Gastroesophageal sphincter (tissue), 4 donors: ENCODE measurements around the gene ANKRD24. TPM values are rescaled to one million over a fixed set of nuclear protein-coding genes. Genes with fewer than 3 reads are reported as not detected.

Experiments
- ATAC-seq: fragments of 150-250 bp; one replicate; pipeline ENCODE4 v1.9.1; 2016; ENCODE audit warnings: mild to moderate bottlenecking, moderate library complexity
- H3K27ac ChIP-seq, 4 donors: fragments of 200-600 bp; sonication (generic) in 3 of 4; 1 replicate in 3 of 4; 2 replicates in 1 of 4; pipeline ENCODE4 v1.5.1; 2016 to 2019
- H3K27me3 ChIP-seq: fragments of 200-600 bp; sonication (generic); one replicate; pipeline ENCODE4 v1.5.1; 2019
- H3K36me3 ChIP-seq, 2 donors: fragments of 200-600 bp; sonication (generic); one replicate each; pipeline ENCODE4 v1.5.1; 2019; ENCODE audit warnings: control low read depth in 1 of 2
- H3K4me1 ChIP-seq, 3 donors: fragments of 200-600 bp; sonication (generic); 1 replicate in 2 of 3; 2 replicates in 1 of 3; pipeline ENCODE4 v1.5.1; 2016 to 2019; ENCODE audit warnings: control low read depth in 2 of 3
- H3K4me3 ChIP-seq, 2 donors: fragments of 200-600 bp; sonication (generic); one replicate each; pipeline ENCODE4 v1.5.1; 2019; ENCODE audit warnings: mild to moderate bottlenecking in 1 of 2, moderate library complexity in 1 of 2
- H3K9me3 ChIP-seq, 3 donors: fragments of 200-600 bp; sonication (generic); one replicate each; pipeline ENCODE4 v1.5.1; 2017 to 2019; ENCODE audit warnings: control low read depth in 2 of 3
- CTCF ChIP-seq, 4 experiments: fragments of 200-600 bp in 2 of 4; fragments of 450-650 bp in 2 of 4; sonication (generic) in 1 of 4; IDR thresholded peaks; one replicate each; pipeline ENCODE4 v1.5.1; 2017 to 2019; ENCODE audit warnings: antibody characterized with exemption in 4 of 4, mild to moderate bottlenecking in 2 of 4, moderate library complexity in 2 of 4
- EP300 ChIP-seq: sonication (generic); formaldehyde crosslinking; IDR thresholded peaks from one replicate; pipeline ENCODE4 v1.6.1; 2017; ENCODE audit warnings: antibody characterized with exemption, mild to moderate bottlenecking
- POLR2A ChIP-seq, 2 donors: fragments of 450-650 bp; IDR thresholded peaks; one replicate each; pipeline ENCODE4 v1.6.1; 2017; ENCODE audit warnings: antibody characterized with exemption in 2 of 2, mild to moderate bottlenecking in 2 of 2, moderate library complexity in 1 of 2
- POLR2AphosphoS5 ChIP-seq: sonication (generic); formaldehyde crosslinking; IDR thresholded peaks from one replicate; pipeline ENCODE4 v1.6.1; 2017; ENCODE audit warnings: antibody characterized with exemption
- WGBS, 2 donors: methylation state at CpG; one replicate each; pipeline ENCODE4 v1.1.5; 2018; ENCODE audit warnings: low coverage in 1 of 2; 5-methylcytosine and 5-hydroxymethylcytosine counted together
- total RNA-seq, 4 donors: library from RNA; depleted of rRNA; stranded (reverse); fragments of >200 nt; gene quantifications; one replicate each; pipeline ENCODE4 v1.1.0, GENCODE V29; 2016

The ANKRD24 gene
- total RNA-seq, 4 donors from 2014 or later, result 0.12 to 2.6 (median 1.2) TPM

- H3K27me3 ChIP-seq, result peaks cover 17% of the 10 kb centered on the region
- peaks cover 0 to 66% of the 10 kb centered on the region in 2 donors for H3K36me3 ChIP-seq
- H3K9me3 ChIP-seq, result no peaks in the 10 kb centered on the region
- no peak overlapping the region for H3K27ac ChIP-seq
- WGBS, 2 donors, result 80 to 82% methylated on average over 2 to 4 of the region's 5 CpGs
- no peak for ATAC-seq
- H3K4me1 ChIP-seq, result peaks cover 0 to 30% (median 8%) of the 10 kb centered on the region in 3 donors
- TF ChIP-seq POLR2AphosphoS5, result no peak
- TF ChIP-seq CTCF (IDR thresholded peaks at IDR 0.05), result no peak
- no peak for TF ChIP-seq EP300
- TF ChIP-seq POLR2A (IDR thresholded peaks at IDR 0.05), result no peak
- H3K4me3 ChIP-seq, result no peak overlapping the region
Measured at GRCh38 chr19:4177146-4177545, 5.3 kb upstream of the ANKRD24 start.

GRCh38 chr19:4178990-4179389 is 3.5 kb upstream of the ANKRD24 start:
- TF ChIP-seq POLR2AphosphoS5 (no peak), EP300 (no peak), POLR2A (IDR thresholded peaks at IDR 0.05) (no peak), CTCF (IDR thresholded peaks at IDR 0.05) (no peak)
- Histone ChIP-seq H3K9me3 (no peaks in the 10 kb centered on the region), H3K27me3 (peaks cover 2% of the 10 kb centered on the region), H3K4me3 (no peak overlapping the region), H3K27ac (no peak overlapping the region), H3K4me1 (peaks cover 0 to 28% (median 13%) of the 10 kb centered on the region in 3 donors), H3K36me3 (peaks cover 0 to 66% of the 10 kb centered on the region in 2 donors)
- WGBS, 2 donors, result 91% methylated on average over 12 of the region's 18 CpGs; no CpG with 5 or more reads in 1 of the 2 donors
- no peak for ATAC-seq

- Histone ChIP-seq H3K27ac (no peak overlapping the region), H3K4me1 (peaks cover 0 to 28% (median 13%) of the 10 kb centered on the region in 3 donors), H3K36me3 (peaks cover 0 to 46% of the 10 kb centered on the region in 2 donors), H3K9me3 (no peaks in the 10 kb centered on the region), H3K4me3 (peak overlapping the region in 1 of 2 donors; percentile 96), H3K27me3 (peaks cover 17% of the 10 kb centered on the region)
- TF ChIP-seq CTCF (IDR thresholded peaks at IDR 0.05) (no peak), EP300 (no peak), POLR2A (IDR thresholded peaks at IDR 0.05) (no peak), POLR2AphosphoS5 (no peak)
- 71 to 76% methylated on average over 2 of the region's 2 CpGs for WGBS, 2 donors
- no peak for ATAC-seq
Measured at GRCh38 chr19:4181053-4181508, 1.4 kb upstream of the ANKRD24 start.

- ATAC-seq, result no peak
- WGBS, 2 donors, result 22 to 73% methylated on average over 3 to 8 of the region's 23 CpGs
- Histone ChIP-seq H3K27ac (no peak overlapping the region), H3K9me3 (no peaks in the 10 kb centered on the region), H3K36me3 (peaks cover 0 to 15% of the 10 kb centered on the region in 2 donors), H3K4me3 (no peak overlapping the region), H3K4me1 (peaks cover 0 to 28% (median 13%) of the 10 kb centered on the region in 3 donors), H3K27me3 (peaks cover 37% of the 10 kb centered on the region)
- TF ChIP-seq CTCF (IDR thresholded peaks at IDR 0.05) (no peak), EP300 (no peak), POLR2A (IDR thresholded peaks at IDR 0.05) (no peak), POLR2AphosphoS5 (no peak)
Measured at GRCh38 chr19:4183967-4184717, 1.7 kb downstream of the ANKRD24 start.
